Right lobe of liver (tissue), 4 donors: ENCODE measurements around the gene MRC1.

Experiments
- CTCF ChIP-seq, 4 donors: fragments of 200-600 bp in 3 of 4; fragments of 450-650 bp in 1 of 4; IDR thresholded peaks; one replicate each; pipeline versions ENCODE4 v1.5.1 to v1.8.0; 2016 to 2022; ENCODE audit warnings: antibody characterized with exemption in 4 of 4, mild to moderate bottlenecking in 2 of 4
- POLR2A ChIP-seq: fragments of 450-650 bp; IDR thresholded peaks from one replicate; pipeline ENCODE4 v1.6.1; 2017; ENCODE audit warnings: antibody characterized with exemption, mild to moderate bottlenecking
- donor health status: DM: no; HTN: no; CAD: no.
- donor health status: DM: no; HTN: no; CAD: no.
- donor health status: DM: no; HTN: yes; CAD: no.

- TF ChIP-seq POLR2A = no peak
- no peak for TF ChIP-seq CTCF (IDR thresholded peaks at IDR 0.05)
Observed at GRCh38 chr10:17841050-17841449, 31.9 kb downstream of the MRC1 start.
